Mammary epithelial cell (primary cell): ENCODE measurements around the gene ASXL3.

Experiments
- CTCF ChIP-seq, 2 donors: IDR thresholded peaks in 1 of 2; conservative IDR thresholded peaks in 1 of 2; 2 replicates each; pipeline ENCODE4 v1.5.1; 2011 to 2012; ENCODE audit warnings: inconsistent platforms in 2 of 2, low read length in 2 of 2, mild to moderate bottlenecking in 2 of 2, control low read depth in 1 of 2, low read depth in 1 of 2; ENCODE audit not compliant: insufficient read depth in 1 of 2; ENCODE audit errors: extremely low read depth in 1 of 2
- EZH2 ChIP-seq: IDR thresholded peaks from 2 replicates; pipeline ENCODE4 v1.6.1; 2012; ENCODE audit warnings: low read length, inconsistent platforms, borderline replicate concordance

- TF ChIP-seq CTCF (conservative IDR thresholded peaks at IDR 0.05 in 1 of 2, IDR thresholded peaks at IDR 0.05 in 1 of 2; ENCODE audit: extremely low read depth in 1 of 2, insufficient read depth in 1 of 2, low read depth in 1 of 2, low read length in 2 of 2) (no peak), EZH2 (no peak)
Measured at GRCh38 chr18:33669589-33669988, 91.6 kb downstream of the ASXL3 start.
